H9 (cell line): ENCODE measurements around the gene TAF3. TPM values are rescaled to one million over a fixed set of nuclear protein-coding genes. Genes with fewer than 3 reads are reported as not detected.

ENCODE experiments used
- DNase-seq: peaks from one replicate; pipeline ENCODE4 v3.0.0-alpha.2; 2017
- H2AFZ ChIP-seq: one replicate; pipeline ENCODE4 v1.6.1; 2013; ENCODE audit warnings: mild to moderate bottlenecking, low read length, control low read depth, moderate library complexity
- H2AK5ac ChIP-seq: 2 replicates; pipeline ENCODE4 v1.6.1; 2013; ENCODE audit warnings: low read length, control low read depth, mixed read lengths; ENCODE audit not compliant: insufficient read length
- H2BK120ac ChIP-seq: one replicate; pipeline ENCODE4 v1.6.1; 2013; ENCODE audit warnings: low read depth, mild to moderate bottlenecking, low read length, control low read depth, inconsistent platforms; ENCODE audit not compliant: poor library complexity, severe bottlenecking
- H2BK12ac ChIP-seq: 2 replicates; pipeline ENCODE4 v1.6.1; 2013; ENCODE audit warnings: low read length, control low read depth, mixed read lengths, low read depth; ENCODE audit not compliant: insufficient read length
- H2BK15ac ChIP-seq: 2 replicates; pipeline ENCODE4 v1.6.1; 2013; ENCODE audit warnings: low read depth, low read length, control low read depth
- H2BK20ac ChIP-seq: one replicate; pipeline ENCODE4 v1.6.1; 2013; ENCODE audit warnings: low read depth, mild to moderate bottlenecking, low read length, control low read depth, inconsistent platforms; ENCODE audit not compliant: poor library complexity, severe bottlenecking
- H2BK5ac ChIP-seq: 2 replicates; pipeline ENCODE4 v1.6.1; 2013; ENCODE audit warnings: low read length, control low read depth, mixed read lengths; ENCODE audit not compliant: insufficient read length
- H3K14ac ChIP-seq: 2 replicates; pipeline ENCODE4 v1.6.1; 2013; ENCODE audit warnings: low read length, control low read depth; ENCODE audit not compliant: insufficient read depth
- H3K18ac ChIP-seq: 2 replicates; pipeline ENCODE4 v1.6.1; 2013; ENCODE audit warnings: low read depth, mild to moderate bottlenecking, mixed read lengths, low read length, control low read depth; ENCODE audit not compliant: insufficient read length
- H3K23ac ChIP-seq: 2 replicates; pipeline ENCODE4 v1.6.1; 2013; ENCODE audit warnings: low read length, control low read depth, mixed read lengths, low read depth; ENCODE audit not compliant: insufficient read length
- H3K23me2 ChIP-seq: 2 replicates; pipeline ENCODE4 v1.6.1; 2013; ENCODE audit warnings: low read depth, mild to moderate bottlenecking, mixed read lengths, low read length, control low read depth; ENCODE audit not compliant: insufficient read length, poor library complexity, severe bottlenecking
- H3K27ac ChIP-seq: 2 replicates; pipeline ENCODE4 v1.5.1; 2013; ENCODE audit warnings: low read length, control low read depth, mixed read lengths, low read depth; ENCODE audit not compliant: insufficient read length
- H3K27me3 ChIP-seq: 2 replicates; pipeline ENCODE4 v1.6.1; 2013; ENCODE audit warnings: low read length, control low read depth, inconsistent platforms; ENCODE audit not compliant: insufficient read depth
- H3K4ac ChIP-seq: 2 replicates; pipeline ENCODE4 v1.6.1; 2013; ENCODE audit warnings: low read depth, mild to moderate bottlenecking, control low read depth, inconsistent platforms, low read length, moderate library complexity
- H3K4me1 ChIP-seq: 2 replicates; pipeline ENCODE4 v1.6.1; 2013; ENCODE audit warnings: low read length, control low read depth, inconsistent platforms; ENCODE audit not compliant: insufficient read depth
- H3K4me2 ChIP-seq: 2 replicates; pipeline ENCODE4 v1.6.1; 2013; ENCODE audit warnings: low read length, control low read depth, mixed read lengths; ENCODE audit not compliant: insufficient read length, insufficient read depth
- H3K56ac ChIP-seq: 2 replicates; pipeline ENCODE4 v1.6.1; 2013; ENCODE audit warnings: low read depth, mild to moderate bottlenecking, mixed read lengths, low read length, control low read depth; ENCODE audit not compliant: insufficient read length
- H3K79me1 ChIP-seq: 2 replicates; pipeline ENCODE4 v1.6.1; 2013; ENCODE audit warnings: low read depth, mild to moderate bottlenecking, moderate library complexity, low read length, control low read depth, inconsistent platforms; ENCODE audit not compliant: insufficient read depth, poor library complexity, severe bottlenecking
- H3K79me2 ChIP-seq: 2 replicates; pipeline ENCODE4 v1.6.1; 2013; ENCODE audit warnings: low read length, control low read depth, inconsistent platforms; ENCODE audit not compliant: insufficient read depth
- H3K9ac ChIP-seq: 2 replicates; pipeline ENCODE4 v1.6.1; 2013; ENCODE audit warnings: low read length, control low read depth, mixed read lengths; ENCODE audit not compliant: insufficient read length; ENCODE audit errors: extremely low read depth
- H3K9me3 ChIP-seq: one replicate; pipeline ENCODE4 v1.6.1; 2013; ENCODE audit warnings: low read depth, low read length, inconsistent platforms; ENCODE audit not compliant: control insufficient read depth
- H3T11ph ChIP-seq: one replicate; pipeline ENCODE4 v1.6.1; 2013; ENCODE audit warnings: mild to moderate bottlenecking, low read length, control low read depth, inconsistent platforms
- H4K20me1 ChIP-seq: one replicate; pipeline ENCODE4 v1.6.1; 2013; ENCODE audit not compliant: control insufficient read depth, insufficient read length, insufficient read depth
- H4K5ac ChIP-seq: 2 replicates; pipeline ENCODE4 v1.6.1; 2013; ENCODE audit warnings: low read depth, mild to moderate bottlenecking, mixed read lengths, low read length, control low read depth; ENCODE audit not compliant: insufficient read length
- H4K8ac ChIP-seq: replicated peaks from 2 replicates; pipeline ENCODE4 v1.6.1; 2013; ENCODE audit warnings: low read length, control low read depth, mixed read lengths, low read depth; ENCODE audit not compliant: insufficient read length
- H4K91ac ChIP-seq: 2 replicates; pipeline ENCODE4 v1.6.1; 2013; ENCODE audit warnings: low read depth, mild to moderate bottlenecking, moderate library complexity, mixed read lengths, low read length, control low read depth; ENCODE audit not compliant: insufficient read length
- H3K27ac Mint-ChIP-seq, 3 experiments: 2 replicates in 2 of 3; 3 replicates in 1 of 3; pipeline ENCODE4 v1.8.0; 2020 to 2021; ENCODE audit warnings: mixed read lengths in 3 of 3, mild to moderate bottlenecking in 1 of 3, moderate library complexity in 1 of 3
- H3K27me3 Mint-ChIP-seq: 2 replicates; pipeline ENCODE4 v1.8.0; 2021; ENCODE audit warnings: low read depth, mild to moderate bottlenecking, moderate library complexity, mixed read lengths
- H3K36me3 Mint-ChIP-seq, 3 experiments: 2 replicates in 2 of 3; 3 replicates in 1 of 3; pipeline ENCODE4 v1.8.0; 2020 to 2021; ENCODE audit warnings: low read depth in 3 of 3, mixed read lengths in 3 of 3; ENCODE audit not compliant: insufficient read depth in 1 of 3
- H3K4me1 Mint-ChIP-seq, 2 experiments: 2 replicates each; pipeline ENCODE4 v1.8.0; 2020; ENCODE audit warnings: mixed read lengths in 2 of 2
- H3K4me3 Mint-ChIP-seq, 2 experiments: 2 replicates in 1 of 2; 3 replicates in 1 of 2; pipeline ENCODE4 v1.8.0; 2020 to 2021; ENCODE audit warnings: mild to moderate bottlenecking in 2 of 2, mixed read lengths in 2 of 2, moderate library complexity in 1 of 2
- H3K9me3 Mint-ChIP-seq, 2 experiments: 2 replicates in 1 of 2; 3 replicates in 1 of 2; pipeline ENCODE4 v1.8.0; 2020; ENCODE audit warnings: mild to moderate bottlenecking in 2 of 2, mixed read lengths in 2 of 2, moderate library complexity in 1 of 2
- WGBS: extraction: QIAGEN DNeasy Blood & Tissue Kit; methylation state at CpG from one replicate; pipeline ENCODE4 v1.1.7; 2013; ENCODE audit warnings: missing lambda C conversion rate, low lambda C conversion rate, mixed read lengths; ENCODE audit not compliant: insufficient read length; ENCODE audit errors: extremely low coverage; 5-methylcytosine and 5-hydroxymethylcytosine counted together
- total RNA-seq: library from RNA; stranded (reverse); gene quantifications from 2 replicates; pipeline ENCODE4 v1.2.1, GENCODE V29; 2021
- TF ChIP-seq, protein P1 (sequence below): fragments of 200-600 bp; sonication (generic); conservative IDR thresholded peaks from 3 replicates; pipeline ENCODE4 v1.8.0; 2021; ENCODE audit warnings: antibody characterized with exemption, mild to moderate bottlenecking

Gene TAF3
- total RNA-seq, 1 experiment from 2014 or later = 10.2 TPM

DNA sequence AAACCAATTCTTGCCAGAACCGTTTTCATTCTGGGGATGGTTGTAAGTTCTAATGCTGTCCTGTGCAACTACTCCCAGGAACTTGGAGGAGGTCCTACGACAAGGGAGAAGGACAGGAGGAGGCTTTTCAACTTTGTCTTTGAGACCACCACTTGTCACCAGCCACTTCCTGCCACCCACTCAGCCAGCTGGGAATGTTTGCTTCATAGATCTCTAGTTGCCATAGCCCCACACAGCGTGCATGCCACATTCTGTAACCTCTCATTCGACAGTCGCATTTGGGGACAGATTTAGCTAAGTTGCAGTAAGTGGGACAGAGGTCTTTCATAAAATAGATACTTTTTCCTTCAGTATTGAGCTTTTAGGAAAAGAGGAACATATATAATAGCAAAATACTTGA lies 78.0 kb downstream of the TAF3 start:
- Mint-ChIP-seq H3K4me1 (peaks cover 2% of the 10 kb centered on the region in 2 experiments; a peak in 1 of 4 replicates), H3K9me3 (no peaks in the 10 kb centered on the region)
- WGBS = no CpG with 5 or more reads among the region's 5 CpGs

More for the DNA sequence above, 78.0 kb downstream of the TAF3 start:
- Histone ChIP-seq H2BK15ac (no peak overlapping the region), H3K9me3 (no peaks in the 10 kb centered on the region), H3K14ac (no peak overlapping the region), H4K8ac (no peak overlapping the region), H2AK5ac (no peak overlapping the region), H3K4me2 (no peak overlapping the region), H2BK12ac (no peak overlapping the region), H3K27ac (no peak overlapping the region), H4K20me1 (no peaks in the 10 kb centered on the region), H3K9ac (no peak overlapping the region), H2AFZ (no peak overlapping the region), H3K4me1 (no peaks in the 10 kb centered on the region), H3K4ac (no peak overlapping the region), H2BK20ac (no peak overlapping the region), H3T11ph (no peak overlapping the region), H3K18ac (no peak overlapping the region), H3K23me2 (no peaks in the 10 kb centered on the region), H2BK120ac (no peak overlapping the region), H3K56ac (no peak overlapping the region), H4K5ac (no peak overlapping the region), H4K91ac (no peak overlapping the region), H3K27me3 (no peaks in the 10 kb centered on the region; the same call in 1 of the 2 replicates), H2BK5ac (no peak overlapping the region), H3K23ac (no peak overlapping the region), H3K79me2 (no peaks in the 10 kb centered on the region), H3K79me1 (no peaks in the 10 kb centered on the region)
- Mint-ChIP-seq H3K36me3 (peaks cover 0 to 5% (median 2%) of the 10 kb centered on the region in 3 experiments; a peak in 2 of 7 replicates), H3K27ac (no peak overlapping the region; a peak in 2 of 7 replicates), H3K4me3 (no peak overlapping the region), H3K27me3 (no peaks in the 10 kb centered on the region)
- TF ChIP-seq, protein P1, sequence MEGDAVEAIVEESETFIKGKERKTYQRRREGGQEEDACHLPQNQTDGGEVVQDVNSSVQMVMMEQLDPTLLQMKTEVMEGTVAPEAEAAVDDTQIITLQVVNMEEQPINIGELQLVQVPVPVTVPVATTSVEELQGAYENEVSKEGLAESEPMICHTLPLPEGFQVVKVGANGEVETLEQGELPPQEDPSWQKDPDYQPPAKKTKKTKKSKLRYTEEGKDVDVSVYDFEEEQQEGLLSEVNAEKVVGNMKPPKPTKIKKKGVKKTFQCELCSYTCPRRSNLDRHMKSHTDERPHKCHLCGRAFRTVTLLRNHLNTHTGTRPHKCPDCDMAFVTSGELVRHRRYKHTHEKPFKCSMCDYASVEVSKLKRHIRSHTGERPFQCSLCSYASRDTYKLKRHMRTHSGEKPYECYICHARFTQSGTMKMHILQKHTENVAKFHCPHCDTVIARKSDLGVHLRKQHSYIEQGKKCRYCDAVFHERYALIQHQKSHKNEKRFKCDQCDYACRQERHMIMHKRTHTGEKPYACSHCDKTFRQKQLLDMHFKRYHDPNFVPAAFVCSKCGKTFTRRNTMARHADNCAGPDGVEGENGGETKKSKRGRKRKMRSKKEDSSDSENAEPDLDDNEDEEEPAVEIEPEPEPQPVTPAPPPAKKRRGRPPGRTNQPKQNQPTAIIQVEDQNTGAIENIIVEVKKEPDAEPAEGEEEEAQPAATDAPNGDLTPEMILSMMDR = no peak
- DNase-seq = no peak
